ENCODE data around the gene SDHAF1.
"Not testable (repeated sequence)": the region's sequence is repeated elsewhere in the genome, so short reads cannot be mapped to it uniquely, and the experiment has no call there.

The SDHAF1 gene

DNA sequence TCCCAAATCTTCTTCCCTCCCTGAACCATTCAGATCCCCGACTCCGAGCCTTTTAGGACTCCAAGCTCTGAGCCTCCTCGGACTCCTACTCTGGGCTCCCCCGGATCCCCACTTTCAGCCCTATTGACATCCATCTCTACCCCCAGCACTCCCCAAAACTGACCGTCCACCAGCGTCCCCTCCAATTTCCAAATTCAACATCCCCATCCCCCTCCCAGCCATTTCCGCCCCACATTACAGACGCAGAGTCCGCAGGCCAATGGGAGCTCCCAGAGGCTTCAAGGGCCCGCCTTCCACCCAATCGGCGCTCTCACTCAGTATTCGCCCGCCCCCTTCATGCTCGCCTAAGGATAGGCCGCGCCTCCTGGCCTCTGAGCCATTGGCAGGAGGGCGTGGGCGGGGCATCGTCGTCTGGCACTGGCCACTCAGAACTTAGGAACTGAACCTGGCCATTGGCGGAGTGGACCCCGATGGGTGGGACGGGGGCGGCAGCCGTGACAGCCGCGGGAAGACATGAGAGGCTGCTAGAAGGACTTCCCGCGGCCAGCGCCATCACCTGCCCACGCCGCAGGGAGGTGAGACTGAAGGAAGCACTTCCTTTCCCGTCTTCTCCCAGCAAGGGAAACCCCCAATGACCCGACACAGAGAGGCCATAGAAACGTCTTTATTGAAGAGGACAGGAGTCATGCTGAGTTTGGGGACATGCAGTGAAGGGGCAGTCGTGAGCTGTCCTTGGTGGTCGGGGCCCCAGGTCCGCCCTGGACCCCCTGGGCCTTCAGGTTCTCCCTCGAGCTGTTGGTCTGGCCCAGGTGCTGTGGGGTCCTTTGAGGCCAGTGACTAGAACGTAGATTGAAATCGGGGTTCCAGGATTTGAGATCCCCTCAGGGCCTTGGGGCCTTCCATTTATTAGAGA lies 19.3 kb downstream of the SDHAF1 start, which contains the start of gene ALKBH6:
Gene ALKBH6 (minus strand): TSS at position 202 of the 913 bp plus-strand sequence. CDS start 816 bp downstream, outside the sequence.
- TF ChIP-seq POLR2A (IDR thresholded peaks at IDR 0.05; ENCODE audit: low read depth, low read length): peak; percentile 66
- peak; percentile 86 for FAIRE-seq
- DNase-seq (ENCODE audit: insufficient read length, low spot score): peak; percentile 100

DNA sequence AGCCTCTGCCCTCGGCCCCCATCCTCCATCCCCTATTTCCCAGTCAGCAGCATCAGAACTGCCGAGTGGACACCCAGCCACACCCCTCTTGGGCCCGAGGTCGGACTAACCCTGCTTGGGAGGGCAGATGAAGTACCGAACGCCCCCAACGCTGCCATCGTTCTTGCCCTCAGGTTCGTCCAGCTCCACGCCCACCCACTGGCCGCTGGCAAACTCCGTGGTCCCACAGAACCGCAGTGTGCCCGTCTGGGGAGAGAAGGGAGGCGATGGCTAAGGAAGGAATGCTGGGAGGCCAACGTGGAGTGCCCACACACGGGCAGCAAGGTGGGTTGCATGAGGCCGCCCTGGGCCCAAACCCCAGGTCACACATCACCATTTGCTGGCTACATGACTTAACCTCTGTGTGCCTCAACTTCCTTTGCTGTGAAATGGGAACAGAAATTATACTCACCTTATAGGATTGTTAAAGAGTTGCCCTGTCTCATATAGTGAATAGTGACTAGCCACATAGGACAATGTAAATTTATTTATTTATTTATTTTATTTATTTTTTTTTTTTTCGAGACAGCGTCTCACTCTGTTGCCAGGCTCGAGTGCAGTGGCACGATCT lies 24.2 kb downstream of the SDHAF1 start:
- no peak for TF ChIP-seq POLR2A (IDR thresholded peaks at IDR 0.05; ENCODE audit: low read depth, low read length)
- DNase-seq (ENCODE audit: insufficient read length, low spot score): no peak
- FAIRE-seq: no peak

DNA sequence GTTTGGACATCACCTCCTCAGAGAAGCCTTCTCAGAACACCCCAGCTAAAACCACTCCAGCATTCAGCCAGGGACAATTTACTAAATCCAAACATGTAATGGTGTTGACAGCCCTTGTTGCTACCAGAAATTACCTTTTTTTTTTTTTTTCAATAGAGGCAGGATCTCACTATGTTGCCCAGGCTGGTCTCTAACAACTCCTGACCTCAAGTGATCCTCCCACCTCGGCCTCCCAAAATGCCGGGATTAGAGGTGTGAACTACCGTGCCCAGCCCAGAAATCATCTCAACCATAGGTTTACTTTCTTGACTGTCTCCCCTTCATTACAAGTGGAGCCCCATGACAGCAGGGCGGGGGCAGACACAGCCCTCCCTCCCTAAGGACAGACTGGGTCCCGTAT lies 28.4 kb downstream of the SDHAF1 start:
- no peak for FAIRE-seq
- no peak for DNase-seq (ENCODE audit: insufficient read length, low spot score)
- TF ChIP-seq POLR2A (IDR thresholded peaks at IDR 0.05; ENCODE audit: low read depth, low read length): no peak

DNA sequence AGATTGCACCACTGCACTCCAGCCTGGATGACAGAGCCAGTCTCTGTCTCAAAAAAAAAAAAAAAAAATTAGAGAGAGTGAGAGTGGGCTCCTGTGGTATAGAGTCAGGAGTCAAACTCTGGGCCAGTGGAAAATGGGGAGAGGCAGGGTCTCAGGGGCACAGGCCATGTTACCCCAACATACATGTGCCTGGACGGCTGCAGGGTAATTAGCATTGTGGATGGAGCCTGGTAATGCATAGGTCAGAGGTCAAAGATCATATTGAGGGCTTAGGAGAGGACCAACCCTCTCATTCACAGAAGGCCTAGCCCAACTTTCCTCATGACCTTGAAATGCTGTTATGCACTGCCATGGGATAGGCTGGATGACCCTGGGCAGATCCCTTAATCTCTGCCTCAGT lies 30.6 kb downstream of the SDHAF1 start:
- TF ChIP-seq POLR2A (IDR thresholded peaks at IDR 0.05; ENCODE audit: low read depth, low read length): no peak
- FAIRE-seq (no peak), DNase-seq (ENCODE audit: insufficient read length, low spot score) (no peak)

DNA sequence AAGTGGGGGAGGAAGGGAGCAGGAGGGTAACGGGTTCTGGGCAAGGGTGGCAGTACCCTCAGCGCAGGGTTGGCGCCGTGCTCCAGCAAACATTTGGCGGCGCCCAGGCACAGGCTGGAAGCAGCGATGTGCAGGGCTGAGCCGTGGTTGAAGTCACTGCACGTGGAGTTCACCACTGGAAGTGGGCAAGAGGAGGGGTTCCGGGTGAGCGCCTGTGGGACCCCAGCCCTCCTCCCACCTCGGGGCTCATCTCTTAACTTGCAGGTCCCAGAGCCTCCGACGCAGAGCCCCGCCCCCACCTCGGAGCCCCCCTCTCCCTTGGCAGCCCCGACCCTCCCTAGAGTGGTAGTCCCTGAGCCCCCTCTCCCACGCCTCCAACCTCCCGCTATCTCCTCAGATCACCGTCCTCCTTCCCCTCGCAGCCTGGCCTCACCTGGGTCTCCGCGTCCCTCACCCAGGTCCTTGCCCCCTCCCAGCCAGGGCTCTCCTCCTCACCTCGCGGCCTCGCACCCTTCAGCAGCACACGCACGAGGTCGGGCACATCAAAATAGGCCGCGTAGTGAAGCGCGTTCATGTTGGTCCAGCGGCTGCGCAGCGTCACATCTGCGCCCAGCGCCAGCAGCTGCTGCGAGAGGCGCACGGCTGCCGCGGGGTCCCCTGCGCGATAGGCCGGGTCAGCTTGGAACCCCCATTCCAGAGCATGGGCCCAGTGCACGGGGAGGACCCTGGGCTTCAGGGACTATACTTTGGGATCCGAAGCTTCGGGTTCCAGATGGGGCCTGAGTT lies 31.3 kb downstream of the SDHAF1 start:
- no peak for FAIRE-seq
- no peak for TF ChIP-seq POLR2A (IDR thresholded peaks at IDR 0.05; ENCODE audit: low read depth, low read length)
- no peak for DNase-seq (ENCODE audit: insufficient read length, low spot score)

DNA sequence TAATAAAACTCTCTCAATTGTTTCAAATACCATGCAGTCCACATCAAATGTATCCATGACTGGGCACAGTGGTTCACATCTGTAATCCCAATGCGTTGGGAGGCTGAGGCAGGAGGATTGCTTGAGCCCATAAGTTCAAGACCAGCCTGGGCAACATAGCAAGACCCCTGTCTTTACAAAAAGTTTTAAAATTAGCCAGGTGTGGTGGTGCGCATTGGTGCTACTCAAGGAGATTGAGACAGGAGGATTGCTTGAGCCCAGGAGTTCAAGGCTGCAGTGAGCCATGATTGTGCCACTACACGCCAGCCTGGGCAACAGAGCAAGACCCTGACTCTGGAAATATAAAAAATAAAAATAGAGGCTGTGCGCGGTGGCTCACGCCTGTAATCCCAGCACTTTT lies 32.7 kb downstream of the SDHAF1 start:
- no peak for FAIRE-seq
- TF ChIP-seq POLR2A (IDR thresholded peaks at IDR 0.05; ENCODE audit: low read depth, low read length): no peak

DNA sequence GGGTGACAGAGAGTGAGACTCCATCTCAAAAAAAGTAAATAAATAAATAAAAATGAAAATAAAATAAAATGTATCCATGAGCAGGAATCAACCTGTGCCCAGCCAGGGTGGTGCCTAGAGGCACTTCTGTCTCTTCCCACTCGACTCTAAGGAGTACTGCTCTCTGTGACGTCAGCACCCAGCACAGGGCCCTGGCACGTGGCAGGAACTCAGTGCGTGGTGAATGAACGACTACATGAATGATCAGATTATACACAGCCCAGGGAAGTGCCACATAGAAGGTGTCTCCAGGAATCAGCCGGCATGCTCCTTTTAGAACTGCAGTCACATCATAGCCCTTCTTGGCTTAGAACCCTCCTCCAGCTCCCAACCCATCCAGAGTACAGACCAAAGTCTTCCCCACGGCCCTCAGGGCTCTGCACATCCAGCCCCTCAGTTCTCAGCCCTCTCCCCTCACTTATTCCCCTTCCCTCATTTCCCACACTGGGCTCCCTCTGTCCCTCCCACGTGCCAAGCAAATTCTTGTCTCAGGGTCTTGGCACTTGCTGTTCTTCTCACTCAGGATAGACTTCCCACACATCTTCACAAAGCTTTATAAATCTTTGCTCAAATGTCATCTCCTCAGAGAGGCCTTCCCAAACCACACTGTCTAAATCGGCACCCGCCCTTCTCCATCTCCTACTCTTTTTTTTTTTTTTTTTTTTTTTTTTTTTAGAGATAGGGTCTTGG lies 33.5 kb downstream of the SDHAF1 start:
- FAIRE-seq: no peak
- TF ChIP-seq POLR2A (IDR thresholded peaks at IDR 0.05; ENCODE audit: low read depth, low read length): no peak
- no peak for DNase-seq (ENCODE audit: insufficient read length, low spot score)

More for the DNA sequence above, 32.7 kb downstream of the SDHAF1 start:
- DNase-seq (ENCODE audit: insufficient read length, low spot score): no peak

DNA sequence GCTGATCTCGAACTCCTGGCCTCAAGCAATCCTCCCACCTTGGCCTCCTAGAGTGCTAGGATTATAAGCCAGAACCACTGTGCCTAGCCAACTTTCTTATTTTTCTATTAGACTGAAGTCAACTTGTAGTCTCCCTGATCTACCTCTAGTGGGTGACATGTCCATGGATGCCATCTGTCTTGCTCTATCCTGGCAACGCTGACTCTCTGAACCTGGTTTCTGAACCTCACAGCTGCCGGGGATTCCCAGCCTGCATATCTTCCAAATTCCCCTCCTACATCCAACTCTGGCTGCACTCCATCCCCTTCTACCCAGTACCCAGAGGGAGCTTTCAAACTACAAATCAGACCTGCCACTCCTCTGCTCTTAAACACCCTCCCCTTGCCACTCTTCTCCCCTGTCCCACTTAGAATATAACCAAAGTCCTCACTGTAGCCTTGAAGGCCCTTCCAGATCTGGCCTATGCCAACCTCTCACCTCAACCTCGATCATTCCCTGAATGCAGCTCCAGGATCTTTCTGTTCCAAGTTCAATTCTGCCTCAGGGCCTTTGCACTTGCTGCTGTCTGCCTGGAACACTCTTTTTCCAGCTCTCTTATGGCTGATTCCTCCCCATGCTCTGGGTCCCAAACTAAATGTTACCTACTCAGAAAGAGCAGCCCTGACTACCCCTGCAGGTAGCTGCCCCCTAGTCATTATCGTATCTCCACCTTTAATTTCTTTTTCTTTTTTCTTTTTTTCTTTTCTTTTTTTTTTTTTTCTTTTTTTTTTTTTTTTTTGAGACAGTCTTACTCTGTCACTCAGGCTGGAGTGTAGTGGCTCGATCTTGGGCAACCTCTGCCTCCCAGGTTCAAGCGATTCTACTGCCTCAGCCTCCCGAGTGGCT lies 35.5 kb downstream of the SDHAF1 start:
- FAIRE-seq (no peak), DNase-seq (ENCODE audit: insufficient read length, low spot score) (no peak)
- TF ChIP-seq POLR2A (IDR thresholded peaks at IDR 0.05; ENCODE audit: low read depth, low read length): no peak

DNA sequence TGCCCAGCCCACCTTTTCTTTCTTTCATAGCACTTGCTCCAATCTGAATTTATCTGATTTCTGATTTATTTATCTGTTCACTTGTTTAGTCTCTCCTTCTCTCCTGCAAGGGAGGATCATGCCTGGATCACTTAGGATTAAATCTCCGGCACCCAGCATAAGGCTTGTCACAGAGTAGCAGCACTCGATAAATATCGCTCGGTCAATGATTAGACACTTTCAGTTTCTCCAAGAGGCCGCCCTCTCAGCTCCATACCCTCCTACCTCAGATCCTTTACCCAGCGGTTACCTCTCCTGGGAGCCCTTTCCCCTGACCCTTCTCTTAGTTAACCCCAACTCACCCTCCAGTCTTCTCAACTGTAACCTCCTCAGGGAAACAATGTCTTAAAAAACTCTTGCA lies 36.3 kb downstream of the SDHAF1 start:
- no peak for FAIRE-seq
- no peak for TF ChIP-seq POLR2A (IDR thresholded peaks at IDR 0.05; ENCODE audit: low read depth, low read length)
- no peak for DNase-seq (ENCODE audit: insufficient read length, low spot score)

DNA sequence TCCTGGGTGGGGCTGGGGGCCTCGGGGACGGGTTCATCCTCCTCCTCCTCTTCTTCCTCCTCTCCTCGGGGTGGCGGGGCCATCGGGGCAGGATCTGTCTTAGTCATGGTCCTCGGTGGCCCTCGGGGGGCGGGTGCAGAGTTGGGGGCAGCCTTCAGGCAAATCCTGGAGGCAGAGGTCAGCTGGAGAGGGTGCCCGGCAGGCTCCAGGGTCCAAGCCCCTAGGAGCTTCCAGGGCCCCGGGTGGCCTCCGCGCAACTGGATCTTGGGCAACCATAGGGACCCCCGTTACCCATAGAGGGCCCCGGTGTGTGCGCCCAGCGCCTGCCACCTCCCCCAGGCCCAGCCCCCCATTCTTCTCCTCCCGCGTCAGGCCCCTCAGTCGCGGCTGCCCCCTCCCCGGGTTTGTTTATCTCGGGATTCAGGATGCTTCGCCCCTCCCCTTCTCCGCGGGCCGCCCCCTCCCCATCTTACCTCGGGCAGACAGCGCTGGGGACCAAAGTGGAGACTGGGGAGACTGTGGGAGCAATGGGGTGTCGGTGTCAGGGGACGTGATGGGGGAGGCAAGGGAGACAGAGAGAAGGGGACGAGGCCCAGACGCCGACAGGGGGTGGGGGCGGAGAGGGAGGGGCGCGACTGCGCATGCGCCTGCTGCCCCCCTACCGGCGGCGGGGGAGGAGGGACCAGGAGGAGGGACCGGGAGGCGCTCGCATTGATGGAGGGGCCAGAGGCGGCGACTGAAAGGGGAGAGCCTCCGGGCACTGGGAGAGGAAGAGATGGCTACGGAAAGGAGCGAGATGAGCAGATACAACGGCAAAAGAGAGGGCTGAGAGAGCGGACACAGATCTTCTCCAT lies 37.5 kb downstream of the SDHAF1 start, which contains the start of gene CLIP3:
Gene CLIP3 (minus strand): TSS at position 623 of the 854 bp plus-strand sequence. CDS start 516 bp downstream, at position 107.
- peak; percentile 30 for TF ChIP-seq POLR2A (IDR thresholded peaks at IDR 0.05; ENCODE audit: low read depth, low read length)
- peak; percentile 85 for DNase-seq (ENCODE audit: insufficient read length, low spot score)
- no peak for FAIRE-seq

DNA sequence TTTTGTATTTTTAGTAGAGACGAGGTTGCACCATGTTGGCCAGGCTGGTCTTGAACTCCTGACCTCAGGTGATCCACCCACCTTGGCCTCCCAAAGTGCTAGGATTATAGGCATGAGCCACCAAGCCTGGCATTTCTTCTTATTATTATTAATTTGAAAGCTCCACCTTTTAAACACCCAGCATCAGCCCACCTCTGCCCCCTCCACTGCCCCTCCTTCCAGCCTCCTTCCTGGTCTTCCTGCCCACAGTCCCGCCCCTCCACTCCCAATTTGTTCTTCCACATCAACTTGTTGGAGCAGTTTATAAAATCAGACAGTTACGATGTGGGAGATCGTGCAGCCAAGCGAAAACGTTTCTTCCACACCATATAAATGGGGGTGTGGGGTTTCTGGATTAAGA lies 45.5 kb downstream of the SDHAF1 start:
- FAIRE-seq (no peak), DNase-seq (ENCODE audit: insufficient read length, low spot score) (no peak)
- no peak for TF ChIP-seq POLR2A (IDR thresholded peaks at IDR 0.05; ENCODE audit: low read depth, low read length)

DNA sequence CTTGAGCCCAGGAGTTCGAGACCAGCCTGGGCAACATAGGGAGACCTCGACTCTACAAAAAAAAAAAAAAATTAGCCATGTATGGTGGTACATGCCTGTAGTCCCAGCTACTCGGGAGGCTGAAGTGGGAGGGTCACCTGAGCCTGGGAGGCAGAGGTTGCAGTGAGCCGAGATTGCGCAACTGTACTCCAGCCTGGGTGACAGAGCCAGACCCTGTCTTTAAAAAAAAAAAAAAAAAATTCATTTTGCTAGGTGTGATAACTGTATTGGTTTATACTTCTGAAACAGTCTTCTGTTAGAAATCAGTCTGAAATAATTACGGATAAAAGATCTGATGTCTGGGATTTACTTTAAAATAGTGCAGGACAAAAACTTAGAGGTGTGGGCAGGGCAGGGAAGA lies 46.1 kb downstream of the SDHAF1 start:
- not testable (repeated sequence) for DNase-seq (ENCODE audit: insufficient read length, low spot score); FAIRE-seq
